HG02571 (cell line): Measurements from ENCODE around the gene OLAH.

Experiments
- ATAC-seq: cut with Tn5 transposase; IDR thresholded peaks from one replicate; pipeline ENCODE4 v1.9.1; 2021; ENCODE audit warnings: mild to moderate bottlenecking, moderate library complexity; ENCODE audit not compliant: unreplicated experiment

The OLAH gene

DNA sequence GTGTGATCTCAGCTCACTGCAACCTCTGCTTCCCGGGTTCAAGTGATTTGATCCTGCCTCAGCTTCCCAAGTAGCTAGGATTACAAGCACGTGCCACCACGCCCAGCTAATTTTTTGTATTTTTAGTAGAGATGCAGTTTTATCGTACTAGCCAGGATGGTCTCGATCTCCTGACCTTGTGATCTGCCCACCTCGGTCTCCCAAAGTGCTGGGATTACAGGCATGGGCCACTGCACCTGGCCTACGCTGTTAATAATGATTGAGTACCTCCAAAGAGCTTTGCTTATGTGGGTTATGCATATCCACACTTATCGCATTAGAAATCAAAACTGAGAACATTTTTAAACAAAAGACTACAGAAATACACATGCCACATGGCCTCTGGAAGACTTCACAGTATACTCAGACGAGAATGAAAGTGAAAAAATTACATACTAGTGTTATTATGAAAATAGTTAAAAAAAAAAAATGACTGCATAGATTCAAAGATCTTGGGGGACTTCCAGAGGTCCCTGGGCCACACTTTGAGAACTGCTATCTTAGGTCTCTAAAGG lies 78.8 kb downstream of the OLAH start:
- ATAC-seq: peak; percentile 95
